HG02938 (cell line): ENCODE results near the gene TTLL13.
"Not testable (repeated sequence)": the region's sequence is repeated elsewhere in the genome, so short reads cannot be mapped to it uniquely, and the experiment has no call there.

Experiments used
- ATAC-seq: cut with Tn5 transposase; IDR thresholded peaks from one replicate; pipeline ENCODE4 v1.9.1; 2021; ENCODE audit warnings: mild to moderate bottlenecking, moderate library complexity; ENCODE audit not compliant: unreplicated experiment

TTLL13 gene

GRCh38 chr15:90234096-90234988 lies 15.0 kb upstream of the TTLL13 start, which contains the start of gene GDPGP1:
Gene GDPGP1 (plus strand): TSS chr15:90234209. CDS start chr15:90240909, 6,700 bp downstream.
- ATAC-seq, result peak; percentile 44

- no peak for ATAC-seq
Observed at GRCh38 chr15:90239371-90239770, 10.0 kb upstream of the TTLL13 start.

- no peak for ATAC-seq
Observed at GRCh38 chr15:90240856-90241255, 8.5 kb upstream of the TTLL13 start.

- ATAC-seq, result no peak
Observed at GRCh38 chr15:90241343-90242192, 7.8 kb upstream of the TTLL13 start.

GRCh38 chr15:90243943-90244639 lies 5.3 kb upstream of the TTLL13 start:
- no peak for ATAC-seq

- no peak for ATAC-seq
Observed at GRCh38 chr15:90248789-90249202, 560 bp upstream of the TTLL13 start.

GRCh38 chr15:90257776-90258175 lies 8.4 kb downstream of the TTLL13 start:
- ATAC-seq, result no peak

GRCh38 chr15:90259524-90259923 lies 10.2 kb downstream of the TTLL13 start:
- peak; percentile 79 for ATAC-seq

GRCh38 chr15:90260731-90261130 lies 11.4 kb downstream of the TTLL13 start:
- not testable (repeated sequence) for ATAC-seq

- no peak for ATAC-seq
Observed at GRCh38 chr15:90261811-90262210, 12.5 kb downstream of the TTLL13 start.

GRCh38 chr15:90262426-90262825 lies 13.1 kb downstream of the TTLL13 start:
- no peak for ATAC-seq

- ATAC-seq, result no peak
Observed at GRCh38 chr15:90264671-90265070, 15.3 kb downstream of the TTLL13 start.

- ATAC-seq, result peak; percentile 89
Observed at GRCh38 chr15:90265271-90266060, 16.1 kb downstream of the TTLL13 start, which contains the start of gene NGRN. Gene NGRN (plus strand): TSS chr15:90265672. CDS start chr15:90265713, 41 bp downstream.

- ATAC-seq, result peak; percentile 8
Observed at GRCh38 chr15:90266061-90266431, 16.7 kb downstream of the TTLL13 start.

GRCh38 chr15:90266485-90266884 lies 17.1 kb downstream of the TTLL13 start:
- ATAC-seq, result no peak

- no peak for ATAC-seq
Observed at GRCh38 chr15:90268415-90268814, 19.1 kb downstream of the TTLL13 start.

GRCh38 chr15:90270502-90271150 lies 21.3 kb downstream of the TTLL13 start:
- no peak for ATAC-seq

GRCh38 chr15:90271459-90272166 lies 22.3 kb downstream of the TTLL13 start:
- no peak for ATAC-seq

- not testable (repeated sequence) for ATAC-seq
Observed at GRCh38 chr15:90278467-90278866, 29.1 kb downstream of the TTLL13 start.
